ENCODE data around the gene ASPRV1.

DNA sequence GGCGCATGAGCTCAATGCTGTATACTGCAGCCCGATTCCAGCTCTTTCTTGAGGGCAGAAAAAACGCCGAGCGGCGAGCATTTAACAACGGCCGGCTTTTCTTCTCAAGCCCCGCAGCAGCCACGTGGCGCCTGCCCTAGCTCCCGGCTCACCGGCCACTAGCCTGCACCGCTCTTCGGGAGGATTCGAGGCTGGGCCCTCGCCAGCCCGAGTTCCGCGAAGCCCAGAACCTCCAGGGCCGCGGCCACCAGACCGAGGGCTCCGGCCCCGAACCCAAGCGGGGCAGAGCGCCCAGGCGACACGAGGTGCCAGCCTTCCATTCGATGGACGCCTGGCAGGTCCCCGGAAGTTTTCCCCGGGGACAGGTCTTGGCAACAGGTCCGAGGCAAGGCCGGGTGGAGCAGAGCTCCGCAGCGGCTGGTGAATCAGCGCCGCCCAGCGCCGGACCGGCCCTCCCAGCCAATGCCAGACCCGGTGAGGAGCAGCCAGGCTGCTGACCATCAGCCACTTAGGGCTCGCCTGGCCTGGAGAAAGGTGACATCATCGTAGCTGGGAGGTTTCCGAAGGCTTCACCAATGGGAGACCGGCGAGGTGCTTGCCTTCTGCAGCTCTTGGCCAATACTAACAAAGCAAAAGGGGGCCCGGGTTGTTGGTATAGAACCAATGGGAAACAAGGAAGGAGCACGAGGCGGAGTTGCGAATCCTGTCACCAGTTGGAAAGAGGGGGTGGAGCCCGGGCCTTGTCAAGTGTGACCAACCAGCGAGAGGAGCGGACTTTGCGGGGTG is 47.1 kb downstream of the ASPRV1 start:
- TF ChIP-seq POLR2AphosphoS5 (IDR thresholded peaks at IDR 0.05; ENCODE audit: low read depth, low read length) (peak; percentile 83), TAF1 (IDR thresholded peaks at IDR 0.05; ENCODE audit: borderline replicate concordance, insufficient read depth, low read length) (peak; percentile 81; the same call in 1 of the 2 replicates)

Data from PFSK-1 (cell line).